ENCODE results near the gene RBM20.
"Not testable (repeated sequence)": the region's sequence is repeated elsewhere in the genome, so short reads cannot be mapped to it uniquely, and the experiment has no call there.

The RBM20 gene

DNA sequence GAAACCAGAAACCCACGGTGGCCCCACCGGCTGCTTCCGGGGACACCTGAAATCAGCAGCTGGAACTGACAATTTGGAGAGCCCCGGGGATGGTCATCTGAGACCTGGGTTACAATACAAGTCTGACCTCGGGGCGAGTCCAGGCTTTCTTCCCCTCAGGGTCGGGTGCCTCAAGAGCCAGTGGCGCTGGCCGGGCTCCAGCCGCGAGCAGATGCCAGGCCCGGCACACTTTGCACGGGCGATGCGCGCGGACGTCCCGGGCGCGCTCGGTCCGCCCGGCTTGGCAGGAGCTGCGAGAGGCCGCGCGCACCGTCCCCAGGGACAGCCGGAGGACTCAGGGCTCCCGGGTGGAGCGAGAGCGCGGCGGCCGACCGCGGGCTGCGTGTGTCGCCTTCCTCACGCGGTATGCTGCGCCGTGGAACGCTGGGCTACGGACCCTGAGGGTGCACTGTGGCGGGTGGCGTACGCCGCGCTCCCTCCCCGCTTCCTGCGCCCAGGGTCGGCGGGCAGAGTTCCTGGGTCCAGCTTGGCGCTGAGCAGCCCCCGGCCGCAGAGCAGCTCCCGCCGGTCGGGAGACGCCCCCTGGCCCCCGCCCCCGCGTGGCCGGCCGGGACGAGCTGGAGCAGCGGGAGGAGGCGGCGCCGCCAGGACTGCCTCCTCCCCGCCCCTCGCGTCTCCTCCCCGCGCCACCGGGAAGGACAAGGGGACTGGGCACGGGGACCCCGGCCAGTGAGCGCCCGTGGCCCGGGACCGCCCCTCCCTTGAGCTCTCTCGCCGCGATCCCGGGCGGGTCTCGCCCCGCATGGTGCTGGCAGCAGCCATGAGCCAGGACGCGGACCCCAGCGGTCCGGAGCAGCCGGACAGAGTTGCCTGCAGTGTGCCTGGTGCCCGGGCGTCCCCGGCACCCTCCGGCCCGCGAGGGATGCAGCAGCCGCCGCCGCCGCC is at the start of gene RBM20:
TSS of gene RBM20 (plus strand) at position 684 of the 945 bp plus-strand sequence. CDS start at position 803, 119 bp downstream.
- no peak for DNase-seq (ENCODE audit: low spot score)

DNA sequence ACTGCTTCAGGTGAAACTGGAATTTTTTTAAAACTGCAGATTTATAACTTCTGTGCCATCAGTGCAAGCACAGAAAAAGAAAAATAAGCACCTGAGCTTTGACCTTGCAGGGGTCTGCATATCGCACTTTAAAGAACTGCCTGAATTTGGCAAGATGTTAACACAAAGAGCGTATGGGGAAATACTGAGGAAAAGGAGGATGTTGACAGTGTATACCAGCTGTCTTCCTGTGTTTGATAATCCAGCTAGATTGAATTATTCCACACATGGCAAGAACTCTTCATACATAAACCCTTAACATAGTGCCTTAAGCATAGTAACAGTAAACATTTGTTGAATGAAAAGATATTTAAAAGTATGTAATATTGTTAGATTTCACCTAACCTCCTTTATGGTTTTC is 46.7 kb upstream of the RBM20 start:
- no peak for DNase-seq (ENCODE audit: low spot score)

DNA sequence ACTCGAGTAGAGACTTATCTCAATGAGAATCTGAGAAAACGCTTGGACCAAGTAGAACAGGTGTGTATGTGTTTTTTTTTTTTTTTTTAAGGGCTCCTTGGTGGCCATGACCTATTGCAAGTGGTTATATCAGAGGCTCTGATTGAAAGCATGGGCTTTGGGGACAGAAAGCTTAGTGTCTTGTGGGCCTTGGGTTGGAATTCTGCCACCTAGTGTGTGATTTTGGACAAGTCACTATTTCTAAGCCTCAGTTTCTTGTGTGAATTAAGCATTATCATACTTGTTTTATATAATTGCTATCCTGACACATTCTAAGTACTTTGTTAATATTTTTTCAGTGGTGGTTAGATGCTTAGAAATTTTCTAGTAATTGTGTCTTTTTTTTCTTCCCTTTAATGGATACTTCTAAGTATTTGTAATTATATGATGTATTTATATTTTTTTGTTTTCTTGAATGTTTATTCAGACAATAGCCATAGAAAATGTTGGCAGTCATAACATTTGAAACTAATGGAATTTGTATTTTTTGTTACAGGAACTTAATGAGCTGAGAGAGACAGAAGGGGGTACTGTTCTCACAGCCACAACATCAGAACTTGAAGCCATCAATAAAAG is 43.5 kb upstream of the RBM20 start:
- DNase-seq (ENCODE audit: low spot score) = peak; percentile 84

DNA sequence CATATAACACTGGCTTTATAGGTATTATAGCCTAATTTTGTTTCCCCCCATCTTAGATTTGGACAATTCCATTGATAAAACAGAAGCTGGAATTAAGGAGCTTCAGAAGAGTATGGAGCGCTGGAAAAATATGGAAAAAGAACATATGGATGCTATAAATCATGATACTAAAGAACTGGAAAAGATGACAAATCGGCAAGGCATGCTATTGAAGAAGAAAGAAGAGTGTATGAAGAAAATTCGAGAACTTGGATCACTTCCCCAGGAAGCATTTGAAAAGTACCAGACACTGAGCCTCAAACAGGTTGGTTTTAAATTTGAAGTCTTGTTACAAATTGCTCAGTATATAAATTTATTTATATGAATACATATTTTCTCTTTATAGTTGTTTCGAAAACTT is 42.6 kb upstream of the RBM20 start:
- no peak for DNase-seq (ENCODE audit: low spot score)

DNA sequence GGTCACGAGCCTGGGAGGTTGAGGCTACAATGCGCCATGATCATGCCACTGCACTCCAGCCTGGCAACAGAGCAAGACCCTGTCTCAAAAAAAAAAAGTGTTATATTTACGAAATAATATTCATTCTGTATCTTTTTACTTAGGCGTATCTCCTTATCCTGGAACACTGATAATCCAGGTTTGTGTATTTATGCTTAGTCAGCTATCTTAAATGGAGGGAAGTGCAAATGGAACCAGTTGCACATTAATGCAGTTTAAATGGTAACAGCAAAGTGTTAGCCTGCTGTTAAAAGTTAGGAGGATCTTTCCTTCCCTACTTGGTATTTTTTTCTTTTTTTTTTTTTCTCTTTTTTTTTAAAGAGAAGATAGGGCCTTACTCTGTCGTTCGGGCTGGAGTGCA is 36.0 kb upstream of the RBM20 start:
- DNase-seq (ENCODE audit: low spot score) = no peak

DNA sequence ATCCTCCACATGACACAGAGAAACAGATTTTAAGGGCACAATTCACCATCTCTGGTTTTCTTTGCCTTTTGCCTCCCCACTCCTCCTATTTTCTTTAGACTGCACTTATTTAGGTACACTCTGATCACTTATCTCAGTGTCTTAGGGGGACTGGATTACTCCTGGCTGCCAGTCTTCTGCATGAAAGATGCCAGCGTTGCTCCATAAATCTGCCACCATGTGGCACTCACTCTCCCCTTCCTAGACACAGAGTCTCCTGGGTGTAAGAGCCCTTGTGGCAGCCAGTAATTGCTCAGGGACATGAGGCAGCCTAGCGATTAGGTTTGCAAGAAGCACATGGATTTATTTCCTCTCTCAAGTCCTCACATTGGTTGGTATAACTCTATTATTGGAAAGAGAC is 34.5 kb upstream of the RBM20 start:
- DNase-seq (ENCODE audit: low spot score) = peak; percentile 69

DNA sequence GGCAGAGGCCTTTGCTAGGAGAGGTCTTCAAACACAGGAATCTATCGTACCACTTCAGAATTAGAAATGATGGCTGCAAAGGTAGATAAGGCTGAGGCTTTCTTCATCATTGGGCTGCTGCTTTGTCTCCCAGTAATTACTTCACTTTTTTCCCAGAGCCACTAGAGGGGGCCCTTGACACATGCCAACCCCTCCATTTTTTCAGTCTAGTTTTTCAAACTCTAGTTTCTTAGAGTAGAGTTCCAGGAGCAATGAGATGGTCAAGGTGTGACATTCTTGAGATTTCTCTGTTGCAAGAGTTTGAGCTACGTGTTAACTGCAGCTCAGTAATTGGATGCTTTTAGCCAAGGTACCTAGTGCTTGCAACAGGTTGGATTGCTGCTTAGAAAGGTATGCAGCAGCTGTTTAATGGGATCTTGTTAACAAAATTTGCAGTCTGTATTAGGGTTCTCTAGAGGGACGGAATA is 33.8 kb upstream of the RBM20 start:
- peak; percentile 66 for DNase-seq (ENCODE audit: low spot score)

DNA sequence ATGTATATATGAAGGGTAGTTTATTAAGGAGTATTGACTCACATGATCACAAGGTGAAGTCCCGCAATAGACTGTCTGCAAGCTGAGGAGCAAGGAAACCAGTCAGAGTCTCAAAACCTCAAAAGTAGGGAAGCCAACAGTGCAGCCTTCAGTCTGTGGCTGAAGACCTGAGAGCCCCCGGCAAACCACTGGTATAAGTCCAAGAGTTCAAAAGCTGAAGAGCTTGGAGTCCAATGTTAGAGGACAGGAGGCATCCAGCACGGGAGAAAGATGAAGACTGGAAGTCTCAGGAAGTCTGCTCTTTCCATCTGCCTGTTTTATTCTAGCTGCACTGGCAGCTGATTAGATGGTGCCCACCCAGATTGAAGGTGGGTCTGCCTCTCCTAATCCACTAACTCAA is 33.4 kb upstream of the RBM20 start:
- DNase-seq (ENCODE audit: low spot score) = not testable (repeated sequence)

DNA sequence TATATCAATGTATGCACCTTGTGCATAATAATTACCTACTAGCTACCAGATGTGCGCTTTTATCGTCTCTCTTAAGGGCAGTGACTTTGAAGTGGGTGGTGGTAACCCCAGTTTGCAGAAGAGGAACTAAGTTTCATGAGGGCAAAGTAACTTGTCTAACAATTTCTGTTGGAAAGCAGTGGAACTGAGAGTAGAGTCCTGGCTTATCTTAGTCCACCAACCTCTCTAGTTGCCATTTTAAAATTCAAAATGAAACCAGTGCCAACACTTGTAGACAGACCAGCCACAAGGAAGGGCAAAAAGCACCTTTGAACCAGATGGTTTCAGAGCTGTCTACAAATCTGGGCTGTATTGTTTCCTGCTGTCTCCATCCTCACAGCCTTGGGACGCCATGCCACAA is 32.0 kb upstream of the RBM20 start:
- DNase-seq (ENCODE audit: low spot score) = no peak

DNA sequence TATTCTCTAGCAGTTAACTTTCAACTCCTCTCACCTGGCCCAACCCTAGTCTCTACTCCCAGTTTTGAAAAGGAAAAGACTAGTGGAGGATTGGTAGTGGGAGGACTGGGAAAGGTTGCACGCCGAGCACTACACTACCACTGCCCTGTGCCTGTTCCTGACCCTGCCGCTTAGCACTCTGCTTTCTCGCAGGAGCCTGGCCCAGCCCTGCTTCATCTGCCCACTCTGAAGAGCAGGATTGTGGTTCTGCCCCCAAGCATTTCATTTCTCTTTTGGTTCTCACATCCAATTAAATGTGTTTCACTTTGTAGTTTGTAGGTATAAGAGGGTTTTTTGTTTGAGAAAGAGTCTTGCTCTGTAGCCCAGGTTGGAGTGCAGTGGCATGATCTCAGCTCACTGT is 31.5 kb upstream of the RBM20 start:
- no peak for DNase-seq (ENCODE audit: low spot score)

DNA sequence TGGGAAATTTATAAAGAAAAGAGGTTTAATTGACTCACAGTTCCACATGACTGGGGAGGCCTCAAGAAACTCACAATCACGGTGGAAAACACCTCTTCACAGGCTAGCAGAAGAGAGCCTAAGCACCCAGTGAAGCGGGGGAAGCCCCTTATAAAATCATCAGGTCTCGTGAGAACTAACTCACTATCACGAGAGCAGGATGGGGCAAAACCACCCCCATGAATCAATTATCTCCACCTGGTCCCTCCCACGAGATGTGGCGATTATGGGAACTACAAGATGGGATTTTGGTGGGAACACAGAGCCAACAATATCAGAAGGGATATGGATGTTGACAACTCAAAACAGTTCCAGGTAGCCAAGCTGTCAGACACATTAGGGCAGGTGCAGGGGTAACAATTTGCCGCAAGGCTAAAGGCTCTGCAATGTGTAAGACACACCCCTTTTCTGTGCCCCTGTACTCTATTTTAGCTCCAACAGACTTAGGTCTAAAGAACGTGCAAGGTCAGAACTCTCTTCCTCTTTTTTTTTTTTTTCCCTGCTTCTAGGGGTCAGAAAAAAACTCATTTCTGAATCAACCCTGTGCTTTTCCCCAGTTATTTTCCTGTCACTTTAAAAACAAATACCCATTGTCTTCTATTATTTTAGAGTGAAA is 30.7 kb upstream of the RBM20 start:
- DNase-seq (ENCODE audit: low spot score) = no peak

DNA sequence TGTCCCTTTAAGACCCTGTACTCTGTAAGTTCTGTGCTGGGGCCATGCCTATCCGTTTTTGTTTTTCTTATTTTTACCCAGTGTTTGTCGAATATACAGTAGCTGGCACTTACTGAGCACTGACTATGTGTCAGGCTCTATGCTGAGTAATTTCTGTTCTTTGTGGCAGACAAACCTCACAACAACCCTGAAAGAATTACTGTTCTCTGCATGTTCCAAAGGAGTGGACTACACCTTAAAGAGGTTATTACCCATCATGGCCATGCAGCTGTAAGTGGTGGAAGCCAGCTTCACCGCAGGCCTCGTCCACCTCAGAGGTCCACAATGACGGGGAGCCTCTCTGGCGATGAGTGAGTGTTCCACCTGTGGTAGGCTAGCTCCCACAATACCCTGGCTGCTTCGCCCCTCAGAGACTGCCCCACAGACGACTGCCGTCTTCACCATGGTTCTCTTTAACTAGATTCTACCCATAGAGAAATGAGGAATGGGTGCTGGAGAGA is 30.1 kb upstream of the RBM20 start:
- DNase-seq (ENCODE audit: low spot score) = no peak

DNA sequence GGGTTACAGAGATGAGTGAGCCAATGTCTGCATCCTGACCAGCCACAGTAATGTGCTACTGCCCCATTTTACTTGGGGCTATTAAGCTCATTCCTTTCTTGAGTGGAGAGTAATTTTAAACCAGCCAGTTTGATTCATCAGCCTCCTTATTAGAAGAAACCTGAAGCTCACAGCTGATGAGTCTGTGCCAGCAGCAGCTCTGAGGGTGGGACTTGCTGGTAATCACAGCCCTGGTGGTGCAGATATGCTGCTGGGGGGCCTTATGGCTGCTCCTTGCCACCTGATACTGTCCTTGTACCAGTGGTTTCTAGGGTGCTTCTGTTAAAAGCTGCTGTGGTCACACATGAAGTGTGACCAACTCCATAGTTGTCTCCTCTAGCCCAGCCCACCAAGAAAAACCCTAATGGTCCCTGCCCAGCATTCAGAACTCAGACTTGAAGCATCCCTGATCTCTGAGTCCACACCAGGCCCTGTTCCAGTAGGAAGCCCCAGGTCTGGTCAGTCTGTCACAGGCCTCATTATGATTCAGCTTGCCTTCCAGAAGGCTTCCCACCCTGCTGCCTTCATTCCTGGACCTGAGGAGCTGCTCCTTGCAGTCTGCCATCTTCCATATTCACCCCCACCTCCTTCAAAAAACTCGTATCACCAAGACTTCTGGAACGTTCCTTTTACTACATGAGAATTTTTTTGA is 28.9 kb upstream of the RBM20 start:
- DNase-seq (ENCODE audit: low spot score) = no peak

DNA sequence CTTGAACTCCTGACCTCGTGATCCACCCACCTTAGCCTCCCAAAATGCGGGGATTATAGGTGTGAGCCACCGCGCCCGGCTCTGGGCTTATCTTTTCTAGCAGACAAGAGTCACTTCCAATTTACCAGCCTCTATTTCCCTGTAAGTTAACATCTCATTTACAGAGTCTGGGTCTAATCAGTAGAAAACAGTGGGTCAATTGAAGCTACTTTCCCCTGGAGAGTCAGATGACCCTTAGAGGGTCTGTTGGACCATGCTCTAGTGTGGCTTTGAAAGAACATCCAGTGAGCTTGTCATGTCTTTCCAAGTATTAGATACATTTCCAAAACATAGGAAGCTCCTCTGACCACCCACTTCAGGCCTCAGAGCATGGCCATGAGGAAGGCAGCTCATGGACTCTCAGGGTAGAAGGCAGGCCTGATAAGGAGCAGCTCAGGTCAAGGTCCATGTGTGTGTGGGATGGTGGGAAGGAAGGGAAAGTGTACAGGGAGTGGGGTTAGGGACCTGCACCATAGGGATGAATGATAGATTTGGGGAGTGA is 27.6 kb upstream of the RBM20 start:
- no peak for DNase-seq (ENCODE audit: low spot score)

DNA sequence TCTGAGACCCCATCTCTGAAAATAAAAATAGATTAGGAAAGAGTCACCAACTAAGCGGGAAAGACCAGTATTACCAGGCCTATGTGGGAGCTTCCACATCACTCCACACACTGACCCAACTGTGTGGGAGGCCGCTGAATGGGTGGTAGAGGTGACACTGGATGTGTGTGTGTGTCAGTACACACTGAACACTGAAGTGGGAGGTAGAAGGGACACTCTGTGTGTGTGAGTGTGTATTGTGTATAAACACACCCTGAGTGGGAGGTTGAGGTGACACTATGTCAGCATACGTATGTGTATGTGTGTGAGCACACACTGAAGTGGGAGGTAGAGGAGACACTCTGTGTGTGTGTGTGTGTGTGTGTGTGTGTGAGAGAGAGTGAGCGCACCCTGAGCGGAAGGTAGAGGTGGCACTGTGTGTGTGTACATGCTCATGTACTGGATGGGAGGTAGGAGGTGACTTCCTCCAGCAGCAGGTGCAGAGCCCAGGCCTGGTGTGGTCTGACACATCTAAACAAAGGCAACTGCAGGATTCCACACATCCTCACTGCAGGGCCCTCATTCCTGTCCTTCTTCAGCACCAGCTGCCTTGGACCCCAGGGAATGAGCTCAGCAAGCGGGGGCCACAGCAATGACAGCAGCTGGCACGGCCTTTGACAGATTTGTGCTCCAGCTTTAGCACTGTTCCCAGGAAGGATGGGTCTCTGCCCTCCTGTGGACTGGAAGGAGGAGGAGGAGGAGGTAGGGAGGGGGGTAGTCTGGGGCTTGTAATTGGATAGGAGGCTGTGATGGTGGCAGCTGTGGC is 26.5 kb upstream of the RBM20 start:
- DNase-seq (ENCODE audit: low spot score) = no peak

DNA sequence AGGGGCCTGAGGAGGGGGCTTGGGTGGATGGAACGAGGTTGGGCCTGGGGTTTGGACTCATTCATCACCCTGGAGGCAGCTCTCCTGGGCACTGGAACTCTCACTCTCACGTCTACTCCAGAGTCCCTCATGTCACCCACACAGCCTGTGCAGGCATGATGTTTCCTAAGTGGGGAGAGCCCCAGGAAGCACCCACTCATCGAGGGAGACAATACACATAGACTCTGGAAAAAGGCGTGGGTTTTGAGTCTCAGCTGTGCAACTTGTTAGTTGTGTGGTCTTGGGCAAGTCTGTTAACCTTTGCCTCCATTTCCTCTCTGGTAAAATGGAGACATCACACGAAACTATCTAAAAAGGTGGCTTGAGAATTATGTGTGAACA is 25.9 kb upstream of the RBM20 start:
- DNase-seq (ENCODE audit: low spot score) = no peak

DNA sequence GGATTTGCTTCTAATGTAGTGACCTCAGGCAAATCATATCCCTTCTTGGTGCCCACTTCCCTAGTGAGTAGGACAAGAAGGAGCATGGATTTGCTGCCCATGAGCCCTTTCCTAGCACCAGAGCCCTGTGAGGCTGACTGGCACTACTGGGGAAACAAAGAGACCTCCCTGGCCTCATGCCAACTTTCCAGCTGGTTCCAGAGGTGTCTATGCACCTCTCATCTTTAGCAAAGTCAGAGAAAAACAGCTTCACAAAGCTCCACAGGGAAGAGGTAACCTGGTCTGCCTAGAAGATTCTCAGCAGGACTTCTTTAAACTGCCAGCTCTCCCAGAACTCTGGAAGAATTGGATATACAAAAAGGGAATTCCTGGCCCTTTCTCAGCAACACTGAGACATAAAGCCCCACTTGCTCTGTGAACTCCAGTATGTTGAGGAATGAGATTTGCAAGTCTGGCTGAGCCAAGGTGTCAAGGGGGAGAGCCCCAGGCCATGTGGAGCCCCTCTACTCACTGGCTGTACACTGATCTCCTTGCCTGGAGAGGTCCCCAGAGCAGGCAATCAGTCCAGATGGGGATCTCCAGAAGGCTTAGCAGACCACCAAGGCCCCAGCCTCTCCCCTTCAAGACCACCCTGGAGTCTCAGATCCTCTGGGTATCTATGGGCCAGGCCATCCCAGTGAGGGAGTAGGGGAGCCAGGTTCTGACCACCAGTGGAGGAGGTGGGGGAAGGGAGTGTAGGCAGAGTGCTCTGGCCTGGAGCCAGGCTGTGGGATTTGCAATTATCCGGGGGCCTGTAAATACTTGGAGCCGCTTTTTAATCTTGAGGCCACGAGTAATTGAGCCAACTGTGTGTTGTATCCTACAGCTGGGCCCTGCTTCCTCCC is 24.4 kb upstream of the RBM20 start:
- no peak for DNase-seq (ENCODE audit: low spot score)

DNA sequence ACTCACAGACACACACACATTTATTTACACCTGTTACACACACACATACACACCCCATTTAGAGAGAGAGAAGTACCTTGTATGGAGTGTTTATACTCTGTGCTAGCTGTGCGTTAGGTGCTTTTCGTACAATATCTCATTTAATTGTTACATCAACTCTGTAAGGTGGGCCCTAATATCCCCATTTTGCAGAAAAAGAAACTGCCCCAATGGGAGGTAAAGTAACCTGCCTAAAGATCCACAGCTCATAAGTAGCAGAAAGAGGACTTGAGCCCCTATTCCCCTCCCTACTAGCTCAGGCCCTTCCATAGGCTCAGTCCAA is 23.8 kb upstream of the RBM20 start:
- DNase-seq (ENCODE audit: low spot score) = no peak

DNA sequence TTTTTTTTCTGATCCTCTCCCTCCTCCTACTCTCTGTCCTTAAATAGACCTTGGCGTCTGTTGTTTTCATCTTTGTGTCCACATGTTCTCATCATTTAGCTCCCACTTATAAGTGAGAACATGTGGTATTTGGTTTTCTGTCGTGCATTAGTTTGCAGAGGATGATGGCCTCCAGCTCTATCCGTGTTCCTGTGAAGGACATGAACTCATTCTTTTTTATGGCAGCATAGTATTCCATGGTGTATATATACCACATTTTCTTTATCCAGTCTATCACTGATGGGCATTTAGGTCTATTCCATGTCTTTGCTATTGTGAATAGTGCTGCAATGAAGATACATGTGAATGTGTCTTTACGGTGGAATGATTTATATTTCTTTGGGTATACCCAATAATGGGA is 20.8 kb upstream of the RBM20 start:
- DNase-seq (ENCODE audit: low spot score) = not testable (repeated sequence)

DNA sequence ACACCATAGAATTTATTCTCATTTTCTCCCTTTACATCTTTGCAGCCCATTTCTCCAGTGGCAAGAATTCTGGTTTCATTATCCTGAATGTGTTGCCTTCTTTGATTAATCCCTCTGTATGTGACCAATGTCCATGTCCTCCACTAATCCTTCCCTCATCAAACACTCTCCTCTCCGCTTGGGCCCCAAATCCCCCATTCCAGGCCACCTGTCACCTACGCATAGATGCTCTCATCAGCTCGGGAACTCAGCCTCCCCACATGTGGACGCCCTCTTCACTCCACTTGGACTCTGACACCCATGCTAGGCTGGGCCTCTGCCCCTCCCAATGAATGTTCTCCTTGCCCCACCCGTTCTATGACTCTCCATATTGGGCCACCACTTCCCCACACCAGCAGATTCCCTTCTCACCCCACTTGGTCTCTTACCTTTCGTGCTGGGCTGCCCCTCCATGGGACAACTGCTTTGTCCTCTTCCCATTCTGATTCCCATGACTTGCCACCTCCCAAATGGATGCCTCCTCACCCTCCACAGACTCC is 18.7 kb upstream of the RBM20 start:
- DNase-seq (ENCODE audit: low spot score) = no peak

Data from RKO (cell line).